IPS-NIHi7 (cell line): ENCODE measurements around the gene TRMT11.
"Not testable (repeated sequence)": the region's sequence is repeated elsewhere in the genome, so short reads cannot be mapped to it uniquely, and the experiment has no call there.

Experiments
- DNase-seq: peaks from one replicate; pipeline ENCODE4 v3.0.0; 2012; ENCODE audit warnings: mixed read lengths; ENCODE audit errors: extremely low spot score

The TRMT11 gene

DNA sequence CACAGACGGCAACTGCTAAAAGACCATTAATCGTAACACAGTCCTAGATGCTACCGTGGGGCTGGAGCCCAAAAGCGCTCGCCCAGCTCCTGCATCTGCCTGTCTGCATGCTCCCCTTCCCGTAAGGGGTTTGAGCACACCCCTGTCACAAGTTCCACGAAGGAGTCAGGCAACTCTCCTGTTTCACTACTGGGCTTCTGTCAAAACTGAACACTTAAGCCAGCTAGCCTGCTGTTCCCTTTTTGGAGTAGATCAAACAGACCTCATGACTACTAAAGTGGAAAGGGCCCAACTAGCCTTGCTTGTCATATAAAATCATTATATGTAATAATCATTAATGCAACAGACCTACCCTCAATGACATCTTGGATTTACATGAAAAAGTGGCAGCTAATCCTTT is 61.3 kb downstream of the TRMT11 start:
- DNase-seq: no peak

DNA sequence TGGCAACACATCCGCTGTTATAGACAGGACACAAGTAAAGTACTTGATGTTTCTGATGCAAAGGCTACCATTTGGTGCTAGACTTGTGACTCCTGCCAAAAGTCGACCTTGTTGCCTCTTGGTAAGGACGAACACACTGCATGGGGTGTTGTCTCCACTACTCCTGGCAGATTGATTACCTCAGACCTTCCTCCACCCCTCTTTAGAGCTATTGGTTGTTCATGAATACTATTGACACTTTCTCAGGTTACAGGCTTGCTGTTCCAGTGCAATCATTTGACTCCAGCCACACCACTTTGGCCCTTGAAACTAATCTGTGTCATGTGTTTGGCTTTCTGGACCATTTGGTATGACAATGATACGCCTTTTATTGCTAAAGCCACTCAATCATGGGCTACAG is 62.3 kb downstream of the TRMT11 start:
- no peak for DNase-seq

GRCh38 chr6:126050795-126051194 is 64.5 kb downstream of the TRMT11 start:
- no peak for DNase-seq

- DNase-seq: no peak
Observed at GRCh38 chr6:126051791-126052190, 65.5 kb downstream of the TRMT11 start.

DNA sequence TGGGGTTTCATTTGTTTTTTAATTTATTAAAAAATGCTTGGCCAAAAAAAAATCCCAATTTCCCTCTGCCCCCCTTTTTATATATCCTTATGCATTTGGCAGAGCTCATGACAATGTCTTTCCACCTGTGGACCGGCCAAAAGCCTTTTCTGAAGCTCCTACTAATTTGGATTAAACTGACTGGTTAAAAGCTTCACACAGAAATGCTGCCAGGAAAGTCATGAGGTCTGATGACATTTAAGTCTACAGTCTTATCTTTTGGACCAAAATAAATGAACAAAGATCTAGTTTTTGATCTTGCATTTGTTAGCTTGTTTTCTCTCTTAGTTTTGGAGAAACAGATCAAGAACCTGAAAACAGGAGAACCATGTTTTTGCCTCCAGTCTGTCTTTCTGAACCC is 66.1 kb downstream of the TRMT11 start:
- DNase-seq: no peak

- DNase-seq: no peak
Observed at GRCh38 chr6:126054258-126054702, 67.9 kb downstream of the TRMT11 start.

DNA sequence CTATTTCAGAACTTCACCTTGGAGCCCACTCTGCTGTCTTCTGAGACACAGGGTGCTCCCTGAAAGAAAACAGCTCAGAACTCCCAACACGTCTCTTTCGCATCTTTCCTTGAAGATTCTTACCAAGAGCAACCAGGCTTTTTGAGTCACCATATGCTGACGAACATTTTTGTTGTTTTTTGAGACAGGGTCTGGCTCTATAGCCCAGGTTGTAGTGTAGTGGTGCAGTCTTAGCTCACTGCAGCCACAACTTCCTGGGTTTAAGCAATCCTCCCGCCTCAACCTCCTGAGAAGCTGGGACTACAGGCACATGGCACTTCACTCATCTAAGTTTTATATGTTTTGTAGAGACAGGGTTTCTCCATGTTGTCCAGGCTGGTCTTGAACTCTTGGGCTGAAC is 68.5 kb downstream of the TRMT11 start:
- DNase-seq: no peak

- DNase-seq: no peak
Observed at GRCh38 chr6:126055449-126055848, 69.1 kb downstream of the TRMT11 start.

- DNase-seq: no peak
Observed at GRCh38 chr6:126056355-126057004, 70.1 kb downstream of the TRMT11 start.

DNA sequence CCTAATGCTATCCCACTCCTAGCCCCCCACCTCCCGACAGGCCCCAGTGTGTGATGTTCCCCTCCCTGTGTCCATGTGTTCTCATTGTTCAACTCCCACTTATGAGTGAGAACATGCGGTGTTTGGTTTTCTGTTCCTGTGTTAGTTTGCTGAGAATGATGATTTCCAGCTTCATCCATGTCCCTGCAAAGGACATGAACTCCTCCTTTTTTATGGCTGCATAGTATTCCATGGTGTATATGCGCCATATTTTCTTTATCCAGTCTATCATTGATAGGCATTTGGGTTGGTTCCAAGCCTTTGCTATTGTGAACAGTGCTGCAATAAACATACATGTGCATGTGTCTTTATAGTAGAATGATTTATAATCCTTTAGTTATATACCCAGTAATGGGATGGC is 71.7 kb downstream of the TRMT11 start:
- not testable (repeated sequence) for DNase-seq

GRCh38 chr6:126060400-126060799 is 74.1 kb downstream of the TRMT11 start:
- no peak for DNase-seq

- DNase-seq: peak; percentile 15
Observed at GRCh38 chr6:126063512-126064146, 77.3 kb downstream of the TRMT11 start.

GRCh38 chr6:126064257-126064747 is 78.0 kb downstream of the TRMT11 start:
- no peak for DNase-seq

DNA sequence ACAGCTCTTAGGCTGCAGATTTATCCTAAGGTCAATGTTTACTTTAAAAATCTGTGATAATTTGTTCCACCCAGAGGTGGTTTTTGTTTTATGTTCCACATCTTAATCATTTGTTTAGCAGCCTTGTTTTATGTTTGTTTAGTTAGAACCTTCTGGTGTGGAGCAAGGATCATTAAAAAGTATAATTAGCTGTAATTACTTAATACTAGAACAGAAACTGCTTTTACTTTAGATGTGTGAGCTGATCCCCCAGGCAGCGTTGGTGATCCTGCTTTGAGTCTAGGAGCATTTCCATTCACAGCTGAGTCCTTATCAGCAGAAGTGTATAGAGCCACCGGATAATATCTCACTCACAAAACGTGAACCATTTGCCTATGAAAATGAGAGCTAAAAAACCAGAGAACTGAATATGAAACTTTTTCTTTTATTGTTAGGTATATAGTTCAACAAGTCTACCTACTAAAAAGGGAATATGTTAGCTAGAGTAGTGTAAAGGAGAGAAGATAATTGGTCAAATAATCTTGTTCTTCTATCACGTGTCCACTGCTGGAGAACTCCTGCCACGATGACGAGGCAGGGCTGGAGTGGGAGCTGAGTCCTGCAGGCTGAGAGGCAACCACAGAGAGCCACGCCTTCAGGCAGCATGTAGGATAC is 78.5 kb downstream of the TRMT11 start:
- DNase-seq: no peak

DNA sequence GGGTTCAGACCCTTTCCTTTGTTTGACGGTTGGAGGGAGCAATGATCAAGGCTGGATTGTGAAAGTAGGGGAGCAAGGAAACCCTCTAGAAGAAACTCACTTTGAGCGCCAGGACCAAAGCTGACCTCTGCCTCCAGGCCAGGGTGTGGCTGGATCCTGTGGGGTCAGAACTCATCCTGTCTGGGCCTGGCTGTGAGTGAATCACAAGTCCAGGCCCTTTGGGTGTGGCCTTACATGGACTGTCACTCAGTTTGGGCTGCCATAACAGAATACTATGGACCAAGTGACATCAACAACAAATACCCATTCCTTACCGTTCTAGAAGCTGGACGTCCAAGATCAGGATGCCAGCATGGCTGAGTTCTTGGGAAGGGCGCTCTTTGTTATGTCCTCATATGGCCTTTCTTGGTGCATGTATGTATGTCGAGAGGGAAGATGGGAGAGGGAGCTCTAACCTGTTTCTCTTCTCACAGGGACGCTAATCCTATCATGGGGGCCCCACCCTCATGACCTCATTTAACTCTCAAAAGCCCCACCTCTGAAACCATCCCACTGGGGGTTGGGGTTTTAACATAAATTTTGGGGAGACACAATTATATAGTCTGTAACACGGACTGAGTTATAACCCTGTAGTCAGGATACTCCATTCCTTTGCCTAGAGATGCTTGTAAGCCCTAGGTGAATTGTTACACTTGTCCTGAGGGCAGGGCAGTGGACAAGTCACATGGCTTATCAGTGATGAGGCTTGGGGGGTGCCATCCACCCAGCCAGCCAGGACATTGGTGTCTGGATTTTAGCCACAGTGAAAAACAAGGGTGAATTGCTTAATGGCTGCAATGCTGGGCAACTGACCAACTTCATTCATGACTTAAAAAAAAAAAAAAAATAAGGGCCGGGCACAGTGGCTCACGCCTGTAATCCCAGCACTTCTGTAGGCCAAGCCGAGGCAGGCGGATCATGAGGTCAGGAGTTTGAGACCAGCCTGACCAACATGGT is 80.0 kb downstream of the TRMT11 start:
- no peak for DNase-seq

DNA sequence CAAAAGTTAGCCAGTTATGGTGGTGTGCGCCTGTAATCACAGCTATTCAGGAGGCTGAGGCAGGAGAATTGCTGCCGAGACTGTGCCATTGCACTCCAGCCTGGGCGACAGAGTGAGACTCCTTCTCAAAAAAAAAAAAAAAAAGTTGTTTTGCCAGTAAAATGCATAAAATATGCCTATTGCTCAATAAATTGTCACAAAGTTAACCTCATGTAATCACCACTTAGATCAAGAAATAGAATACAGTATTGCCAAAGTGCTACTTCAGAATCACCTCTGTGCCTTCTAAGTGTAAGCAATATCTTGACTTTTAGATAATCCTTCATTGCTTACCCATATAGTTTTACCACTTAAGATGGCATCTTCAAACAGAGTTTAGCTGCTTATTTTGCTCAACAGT is 80.7 kb downstream of the TRMT11 start:
- no peak for DNase-seq

GRCh38 chr6:126069449-126069848 is 83.1 kb downstream of the TRMT11 start:
- DNase-seq: no peak

DNA sequence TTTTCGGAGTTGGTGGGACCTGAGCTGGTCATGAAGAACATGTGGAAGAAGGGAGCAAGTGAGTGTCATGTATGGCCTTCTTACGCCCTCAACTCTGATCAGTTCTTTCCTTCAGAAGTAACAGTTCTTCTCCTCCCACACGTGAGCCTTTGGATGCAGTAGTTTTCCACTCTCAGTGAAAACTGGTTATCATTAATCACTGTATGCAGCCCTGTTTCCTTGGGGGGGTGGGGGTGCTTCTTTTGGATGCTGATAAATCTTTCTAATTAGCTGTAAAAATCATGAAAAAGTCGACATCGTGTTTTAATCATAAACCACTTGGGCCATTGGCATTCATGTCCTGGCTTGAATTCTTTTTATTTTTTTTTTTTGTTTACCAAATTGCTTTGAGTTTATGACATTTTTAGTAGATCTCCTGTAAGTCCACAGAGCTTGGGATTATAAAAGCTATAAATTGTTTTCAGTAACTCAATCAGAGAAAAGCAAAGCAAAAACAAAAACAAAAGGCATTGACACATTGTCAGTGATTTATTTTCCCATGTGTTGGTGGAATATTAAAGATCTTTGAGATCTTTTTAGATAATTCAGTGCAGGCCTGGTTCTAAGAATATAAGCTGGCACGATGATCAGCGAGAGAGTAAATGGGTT is 84.8 kb downstream of the TRMT11 start:
- DNase-seq: no peak

DNA sequence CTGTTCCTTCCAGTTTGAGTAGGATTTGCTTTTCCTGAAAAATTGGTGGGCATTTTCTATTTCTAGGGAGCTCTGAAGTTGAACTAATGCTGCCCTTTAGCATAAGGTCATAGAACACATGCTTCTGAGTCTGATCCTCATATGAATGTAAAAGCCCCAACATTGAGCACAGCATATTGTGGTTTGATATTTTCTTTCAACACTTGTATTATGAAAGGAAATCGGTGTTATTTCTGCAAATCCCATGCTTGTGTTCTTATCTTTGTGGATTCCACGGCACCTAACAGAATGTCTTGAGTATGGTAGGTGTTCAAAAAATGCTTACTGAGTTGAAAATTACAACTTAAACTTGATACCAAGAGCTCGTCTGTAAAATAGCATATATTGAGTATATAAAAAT is 85.8 kb downstream of the TRMT11 start:
- DNase-seq: no peak

- DNase-seq: no peak
Observed at GRCh38 chr6:126072834-126073233, 86.5 kb downstream of the TRMT11 start.
